NB4 (cell line): ENCODE measurements around the gene MEGF6.

Source experiments
- DNase-seq: peaks from one replicate; pipeline ENCODE4 v3.0.0; 2010; ENCODE audit warnings: low read depth
- H3K4me3 ChIP-seq: one replicate; pipeline ENCODE4 v1.5.1; 2011; ENCODE audit warnings: mild to moderate bottlenecking, low read depth, low read length, moderate library complexity
- MYC ChIP-seq: IDR thresholded peaks from 2 replicates; pipeline ENCODE4 v1.6.1; 2011; ENCODE audit warnings: low read depth, low read length
- POLR2A ChIP-seq: IDR thresholded peaks from 2 replicates; pipeline ENCODE4 v1.6.1; 2011; ENCODE audit warnings: mild to moderate bottlenecking; ENCODE audit not compliant: insufficient read length; ENCODE audit errors: extremely low read depth
- TF ChIP-seq, protein P1 (sequence below): IDR thresholded peaks from one replicate; pipeline ENCODE4 v1.5.1; 2012; ENCODE audit warnings: low read depth, low read length
- TF ChIP-seq, protein P2 (sequence below): IDR thresholded peaks from 2 replicates; pipeline ENCODE4 v1.6.1; 2011; ENCODE audit warnings: low read depth, low read length

MEGF6 gene

DNA sequence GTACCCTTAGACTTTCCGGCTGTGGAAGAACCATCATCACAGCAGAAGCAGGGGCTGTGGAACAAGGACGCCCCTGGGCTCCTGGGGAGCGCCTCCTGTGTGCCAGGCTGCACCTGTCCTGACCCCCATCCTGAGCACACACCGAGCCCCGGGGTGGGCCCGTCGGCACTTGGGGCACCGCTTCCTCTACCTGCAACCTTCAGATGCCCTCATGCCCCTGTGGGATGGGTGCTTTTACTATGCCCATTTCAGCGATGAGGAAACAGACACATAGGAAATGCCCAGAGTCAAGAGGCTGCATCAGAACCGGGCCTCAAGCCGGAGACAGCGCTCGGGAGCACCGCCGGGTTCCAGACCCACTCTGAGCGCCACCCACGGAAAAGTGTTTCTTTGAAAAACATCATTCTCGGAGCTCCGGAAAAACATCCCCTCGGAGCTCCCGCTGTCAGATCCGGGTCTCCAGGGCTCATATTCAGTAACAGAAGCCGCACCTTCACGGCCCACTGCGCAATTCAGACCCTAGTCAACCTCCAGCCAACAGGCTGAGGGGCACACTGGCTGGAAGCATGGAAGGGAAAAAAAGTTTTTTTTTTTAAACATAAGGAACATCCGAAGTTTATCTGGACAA, 21.5 kb upstream of the MEGF6 start:
- TF ChIP-seq, protein P1, sequence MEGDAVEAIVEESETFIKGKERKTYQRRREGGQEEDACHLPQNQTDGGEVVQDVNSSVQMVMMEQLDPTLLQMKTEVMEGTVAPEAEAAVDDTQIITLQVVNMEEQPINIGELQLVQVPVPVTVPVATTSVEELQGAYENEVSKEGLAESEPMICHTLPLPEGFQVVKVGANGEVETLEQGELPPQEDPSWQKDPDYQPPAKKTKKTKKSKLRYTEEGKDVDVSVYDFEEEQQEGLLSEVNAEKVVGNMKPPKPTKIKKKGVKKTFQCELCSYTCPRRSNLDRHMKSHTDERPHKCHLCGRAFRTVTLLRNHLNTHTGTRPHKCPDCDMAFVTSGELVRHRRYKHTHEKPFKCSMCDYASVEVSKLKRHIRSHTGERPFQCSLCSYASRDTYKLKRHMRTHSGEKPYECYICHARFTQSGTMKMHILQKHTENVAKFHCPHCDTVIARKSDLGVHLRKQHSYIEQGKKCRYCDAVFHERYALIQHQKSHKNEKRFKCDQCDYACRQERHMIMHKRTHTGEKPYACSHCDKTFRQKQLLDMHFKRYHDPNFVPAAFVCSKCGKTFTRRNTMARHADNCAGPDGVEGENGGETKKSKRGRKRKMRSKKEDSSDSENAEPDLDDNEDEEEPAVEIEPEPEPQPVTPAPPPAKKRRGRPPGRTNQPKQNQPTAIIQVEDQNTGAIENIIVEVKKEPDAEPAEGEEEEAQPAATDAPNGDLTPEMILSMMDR: no peak
- TF ChIP-seq, protein P2, sequence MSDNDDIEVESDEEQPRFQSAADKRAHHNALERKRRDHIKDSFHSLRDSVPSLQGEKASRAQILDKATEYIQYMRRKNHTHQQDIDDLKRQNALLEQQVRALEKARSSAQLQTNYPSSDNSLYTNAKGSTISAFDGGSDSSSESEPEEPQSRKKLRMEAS: no peak
- TF ChIP-seq POLR2A (no peak), MYC (no peak)
- H3K4me3 ChIP-seq: no peak overlapping the region
- no peak for DNase-seq

DNA sequence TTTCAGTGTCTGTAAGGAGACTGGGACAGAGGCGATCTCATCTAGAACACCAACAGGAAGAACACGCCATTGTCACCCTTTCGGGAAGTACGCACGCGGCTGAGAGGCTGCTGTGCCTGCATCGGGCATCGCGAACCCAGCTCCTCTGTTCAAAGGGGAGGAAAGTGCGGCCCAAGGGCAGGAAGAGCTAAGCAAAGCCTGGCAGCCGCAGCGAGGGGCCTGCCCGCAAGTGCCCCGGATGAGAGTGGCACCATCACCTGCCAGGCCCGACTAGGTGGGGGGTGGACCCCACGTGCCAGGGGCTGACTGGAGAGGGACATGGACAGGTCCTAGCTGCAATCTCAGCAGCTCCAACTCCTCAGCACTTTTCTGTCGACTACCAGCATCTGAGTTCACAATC, 21.0 kb upstream of the MEGF6 start:
- DNase-seq: no peak
- TF ChIP-seq, protein P1: no peak
- TF ChIP-seq, protein P2: no peak
- TF ChIP-seq POLR2A (no peak), MYC (no peak)
- H3K4me3 ChIP-seq: no peak overlapping the region

DNA sequence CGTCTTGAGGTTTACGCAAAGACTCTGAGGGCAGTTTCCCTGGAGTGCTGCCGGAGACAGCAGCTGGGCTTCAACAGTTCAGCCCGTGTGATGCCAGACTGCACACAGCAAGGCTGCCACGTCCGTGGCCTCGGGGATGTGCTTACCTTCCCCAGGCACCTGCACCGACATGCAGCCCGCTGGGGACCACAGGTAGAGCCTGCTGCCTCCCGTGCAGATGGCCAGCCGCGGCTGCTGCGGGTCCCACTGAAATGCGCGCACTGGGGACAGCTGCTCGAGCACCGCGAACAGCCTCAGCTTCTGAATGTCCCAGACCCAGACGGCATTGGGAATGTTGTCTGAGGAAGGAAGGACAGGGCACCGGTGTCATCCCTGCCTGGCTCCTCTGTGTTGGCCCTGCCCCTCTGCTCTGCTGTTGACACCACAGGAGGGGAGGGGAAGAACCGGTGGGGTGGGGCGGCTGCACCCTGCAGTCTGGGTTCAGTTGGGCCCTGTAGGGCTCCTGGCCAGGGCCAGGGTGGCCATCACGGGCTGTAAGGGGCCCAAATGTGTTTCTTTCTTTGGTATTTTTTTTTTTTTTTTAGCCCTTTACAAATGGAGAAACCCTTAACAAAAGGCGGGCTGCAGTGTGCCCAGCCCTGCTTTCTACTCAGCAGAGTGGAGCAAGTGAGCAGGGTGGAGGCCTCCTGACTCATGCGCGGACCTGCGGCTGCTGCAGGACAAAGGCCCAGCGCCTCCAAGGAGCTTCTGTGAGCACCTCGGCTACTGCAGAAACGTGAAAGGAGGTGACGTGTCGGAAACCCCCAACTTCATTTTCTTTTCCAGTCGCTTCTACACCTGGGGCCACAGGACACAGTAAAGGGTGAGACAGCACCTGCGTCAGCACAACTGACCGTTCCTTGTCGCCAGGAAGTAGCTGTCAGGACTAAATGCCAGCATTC, 20.3 kb upstream of the MEGF6 start:
- no peak for TF ChIP-seq POLR2A
- TF ChIP-seq, protein P2: no peak
- no peak for TF ChIP-seq MYC
- TF ChIP-seq, protein P1: no peak
- DNase-seq: no peak
- no peak overlapping the region for H3K4me3 ChIP-seq

DNA sequence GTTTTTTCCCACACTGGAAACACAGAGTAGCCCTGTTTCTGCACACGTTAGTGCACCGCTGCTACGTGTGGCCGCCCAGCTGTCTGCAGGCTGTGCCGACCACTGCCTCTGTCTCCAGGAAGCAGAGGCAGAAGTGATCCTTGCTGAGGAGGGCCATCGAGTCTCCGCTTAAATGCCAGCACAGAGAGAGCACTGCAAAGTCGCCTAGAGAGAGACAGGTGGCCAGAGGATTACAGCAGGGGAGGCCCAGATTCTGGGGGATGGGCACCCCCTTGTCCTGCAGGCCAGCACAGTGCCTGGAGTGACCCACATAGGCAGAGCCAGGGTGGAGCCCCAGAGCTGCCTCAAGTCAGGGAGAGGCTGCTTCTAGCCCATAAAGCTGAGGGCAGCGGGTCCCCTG, 19.6 kb upstream of the MEGF6 start:
- no peak overlapping the region for H3K4me3 ChIP-seq
- no peak for TF ChIP-seq POLR2A
- no peak for TF ChIP-seq MYC
- TF ChIP-seq, protein P1: no peak
- TF ChIP-seq, protein P2: no peak
- DNase-seq: no peak

DNA sequence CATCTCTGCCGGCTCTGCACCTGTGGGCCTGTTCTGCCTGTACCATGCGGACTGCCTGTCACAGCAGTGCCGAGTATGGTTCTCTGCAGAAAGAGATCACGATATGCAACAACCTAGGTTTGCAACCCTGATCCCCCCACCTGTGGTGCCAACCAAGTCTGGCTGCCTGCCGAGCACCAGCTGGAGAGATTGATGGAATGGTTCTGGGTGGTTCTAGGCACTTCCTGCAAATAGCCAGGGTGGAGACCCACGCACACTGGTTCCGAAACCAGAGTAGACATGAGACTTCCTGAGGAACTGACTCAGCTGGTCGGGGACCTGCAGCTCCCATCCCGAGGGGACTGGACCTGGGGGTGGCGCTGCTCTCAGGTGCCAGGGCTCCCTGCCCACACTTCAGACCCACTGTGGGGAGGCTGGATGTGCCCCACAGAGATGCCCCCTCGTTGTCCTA, 18.9 kb upstream of the MEGF6 start:
- H3K4me3 ChIP-seq: no peak overlapping the region
- DNase-seq: no peak
- TF ChIP-seq POLR2A (no peak), MYC (no peak)
- TF ChIP-seq, protein P2: no peak
- TF ChIP-seq, protein P1: no peak
